ENCODE measurements around the gene CD151. TPM values are rescaled to one million over a fixed set of nuclear protein-coding genes. Genes with fewer than 3 reads are reported as not detected.

CD151 gene
- total RNA-seq, 1 donor from 2014 or later: 776 TPM

DNA sequence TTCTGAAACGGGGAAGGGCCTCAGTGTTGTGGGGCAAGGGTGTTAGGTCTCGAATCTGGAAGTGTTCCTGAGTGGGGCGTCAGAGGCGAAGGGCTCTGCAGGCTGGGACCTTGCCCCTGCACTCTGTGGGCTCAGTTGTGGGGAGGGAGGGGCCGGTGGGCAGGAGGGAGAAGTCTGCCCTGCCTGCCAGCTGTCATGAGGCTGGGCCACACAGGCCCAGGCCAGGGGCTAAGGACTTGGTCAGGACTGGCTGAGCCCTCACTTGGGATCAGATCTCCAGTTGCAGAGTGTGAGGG is 4.9 kb upstream of the CD151 start, which contains the start of gene CRACR2B:
Gene CRACR2B (plus strand): TSS at position 23 of the 296 bp plus-strand sequence. CDS start 689 bp downstream, outside the sequence.
- no peak for DNase-seq (ENCODE audit: low spot score)

DNA sequence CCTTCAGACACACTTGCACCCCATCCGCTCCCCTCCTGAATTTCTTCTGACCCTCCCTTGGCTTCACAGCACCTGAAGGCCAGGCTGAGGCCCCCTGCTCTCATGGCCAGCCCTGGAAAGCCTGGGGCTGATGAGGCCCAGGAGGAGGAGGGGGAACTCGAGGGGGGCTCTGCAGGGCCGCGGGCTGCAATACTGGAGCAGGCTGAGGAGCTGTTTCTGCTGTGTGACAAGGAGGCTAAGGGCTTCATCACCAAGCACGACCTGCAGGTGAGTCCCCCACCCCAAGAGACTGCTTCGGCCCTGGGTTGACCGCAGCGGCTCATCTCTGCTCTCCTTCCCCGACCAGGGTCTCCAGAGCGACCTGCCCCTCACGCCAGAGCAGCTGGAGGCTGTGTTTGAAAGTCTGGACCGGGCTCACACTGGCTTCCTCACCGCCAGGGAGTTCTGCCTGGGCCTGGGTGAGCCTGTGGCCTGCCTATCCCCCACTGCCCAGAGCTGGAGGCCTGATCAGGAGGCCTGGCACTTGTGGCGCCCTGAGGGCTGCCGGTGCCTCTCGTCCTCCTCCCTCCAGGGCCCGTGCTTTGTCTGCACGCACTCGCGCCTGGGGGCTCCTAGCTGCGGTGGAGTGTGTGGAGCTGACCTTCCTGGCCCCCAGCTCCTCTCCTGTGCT is 4.1 kb upstream of the CD151 start:
- DNase-seq (ENCODE audit: low spot score): no peak

DNA sequence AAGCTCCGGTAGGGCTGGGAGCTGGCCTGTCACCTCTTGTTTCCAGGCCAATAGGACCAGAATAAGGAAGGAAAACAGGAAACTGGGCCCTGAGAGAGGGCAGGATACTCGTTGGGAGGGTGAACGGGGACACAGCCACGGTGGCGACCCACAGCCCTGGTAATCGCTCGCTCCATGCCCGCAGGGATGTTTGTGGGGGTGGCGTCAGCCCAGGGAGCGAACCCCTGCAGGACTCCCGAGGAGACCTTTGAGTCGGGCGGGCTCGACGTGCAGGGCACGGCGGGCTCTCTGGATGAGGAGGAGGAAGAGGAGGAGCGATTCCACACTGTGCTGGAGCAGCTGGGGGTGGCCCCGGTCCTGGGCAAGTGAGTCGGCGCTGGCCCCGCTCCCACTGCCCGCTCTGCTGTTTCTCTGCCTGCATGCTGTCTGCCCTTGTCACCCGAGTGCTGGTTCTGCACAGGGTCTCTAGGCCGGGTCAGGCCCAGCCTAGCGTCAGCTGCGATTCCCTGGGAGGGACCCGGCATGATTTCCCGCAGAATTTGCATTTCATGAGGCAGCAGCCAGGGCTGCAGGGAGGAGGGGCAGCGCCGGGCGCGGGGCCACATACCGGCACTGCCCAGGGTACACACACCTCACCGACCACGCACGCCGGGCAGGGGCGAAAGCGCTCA is 3.4 kb upstream of the CD151 start:
- no peak for DNase-seq (ENCODE audit: low spot score)

DNA sequence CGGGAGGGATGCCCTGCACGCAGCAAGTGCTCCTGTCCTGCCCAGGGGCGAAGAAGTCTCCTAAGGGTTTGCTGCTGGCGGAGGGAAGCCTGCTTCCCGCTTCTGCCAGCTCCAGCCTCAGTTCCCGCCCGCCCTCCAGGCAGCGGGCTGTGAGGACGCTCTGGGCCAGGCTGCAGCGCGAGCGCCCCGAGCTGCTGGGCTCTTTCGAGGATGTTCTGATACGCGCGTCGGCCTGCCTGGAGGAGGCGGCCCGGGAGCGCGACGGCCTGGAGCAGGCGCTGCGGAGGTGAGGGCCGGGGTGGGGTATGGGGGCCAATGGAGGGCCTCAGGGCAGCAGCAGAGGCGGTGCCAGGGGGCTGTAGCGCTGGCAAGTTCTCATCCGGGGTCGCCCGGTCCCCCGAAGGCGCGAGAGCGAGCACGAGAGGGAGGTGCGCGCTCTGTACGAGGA is 2.9 kb upstream of the CD151 start:
- no peak for DNase-seq (ENCODE audit: low spot score)

DNA sequence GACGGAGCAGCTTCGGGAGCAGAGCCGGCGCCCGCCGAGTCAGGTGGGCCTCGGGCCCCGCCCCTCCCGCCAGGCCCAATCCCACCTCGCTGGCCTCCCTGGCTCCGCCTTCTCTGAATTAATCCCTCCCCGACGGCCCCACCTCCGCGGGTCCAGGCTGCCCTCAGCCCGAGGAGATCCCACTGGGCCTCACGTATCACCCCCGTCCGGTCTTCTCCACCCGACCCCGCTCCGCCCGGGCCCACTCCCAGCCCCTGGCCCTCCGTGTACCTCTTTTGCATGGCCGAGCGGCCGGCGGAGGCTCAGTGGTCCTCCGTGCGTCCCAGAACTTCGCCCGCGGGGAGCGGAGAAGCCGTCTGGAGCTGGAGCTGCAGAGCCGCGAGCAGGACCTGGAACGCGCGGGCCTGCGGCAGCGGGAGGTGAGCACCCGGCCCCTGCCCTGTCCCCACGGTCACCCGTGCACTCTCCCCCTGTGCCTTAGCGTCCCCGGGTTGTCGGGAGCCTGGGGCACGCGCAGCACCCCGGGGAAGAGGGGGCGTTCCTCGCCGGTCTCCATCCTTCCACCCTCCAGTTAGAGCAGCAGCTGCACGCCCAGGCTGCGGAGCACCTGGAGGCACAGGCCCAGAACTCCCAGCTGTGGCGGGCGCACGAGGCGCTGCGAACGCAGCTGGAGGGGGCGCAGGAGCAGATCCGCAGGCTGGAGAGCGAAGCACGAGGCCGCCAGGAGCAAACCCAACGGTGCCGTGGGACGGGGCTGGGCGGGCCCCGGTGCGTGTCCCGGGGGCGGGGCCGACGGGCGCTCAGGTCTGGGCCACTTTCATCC is 2.2 kb upstream of the CD151 start:
- DNase-seq (ENCODE audit: low spot score): no peak

DNA sequence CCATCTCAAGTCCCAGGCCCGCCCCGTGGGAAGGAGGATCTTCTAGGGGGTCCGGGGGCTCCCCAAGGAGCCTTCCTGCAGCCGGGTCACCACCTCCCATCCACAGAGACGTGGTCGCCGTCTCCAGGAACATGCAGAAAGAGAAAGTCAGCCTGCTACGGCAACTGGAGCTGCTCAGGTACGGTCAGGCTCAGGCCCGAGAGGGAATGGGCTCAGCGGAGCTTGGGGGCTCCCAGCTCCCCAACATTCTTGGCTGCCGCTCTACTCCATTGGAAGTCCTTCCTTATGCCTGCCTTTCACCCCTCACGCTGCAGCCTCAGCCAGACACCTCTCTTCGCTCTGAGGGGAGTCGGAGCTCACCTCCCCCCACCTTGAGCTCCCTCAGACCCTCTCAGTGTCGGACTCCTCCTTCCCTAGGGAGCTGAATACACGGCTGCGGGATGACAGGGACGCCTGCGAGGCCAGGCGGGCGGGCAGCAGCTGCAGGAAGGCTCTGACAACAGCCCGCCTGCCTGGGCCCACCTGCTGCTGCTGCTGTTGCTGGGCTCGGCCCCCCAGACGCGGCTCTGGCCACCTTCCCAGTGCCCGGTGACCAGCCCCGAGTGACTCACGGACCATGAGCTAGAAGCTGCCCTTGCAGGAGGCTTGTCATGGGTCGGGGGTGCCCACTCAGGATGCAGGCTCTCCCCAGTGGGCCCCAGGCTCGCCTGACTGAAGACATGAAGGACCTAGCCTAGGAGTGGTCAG is 1.5 kb upstream of the CD151 start:
- DNase-seq (ENCODE audit: low spot score): no peak

DNA sequence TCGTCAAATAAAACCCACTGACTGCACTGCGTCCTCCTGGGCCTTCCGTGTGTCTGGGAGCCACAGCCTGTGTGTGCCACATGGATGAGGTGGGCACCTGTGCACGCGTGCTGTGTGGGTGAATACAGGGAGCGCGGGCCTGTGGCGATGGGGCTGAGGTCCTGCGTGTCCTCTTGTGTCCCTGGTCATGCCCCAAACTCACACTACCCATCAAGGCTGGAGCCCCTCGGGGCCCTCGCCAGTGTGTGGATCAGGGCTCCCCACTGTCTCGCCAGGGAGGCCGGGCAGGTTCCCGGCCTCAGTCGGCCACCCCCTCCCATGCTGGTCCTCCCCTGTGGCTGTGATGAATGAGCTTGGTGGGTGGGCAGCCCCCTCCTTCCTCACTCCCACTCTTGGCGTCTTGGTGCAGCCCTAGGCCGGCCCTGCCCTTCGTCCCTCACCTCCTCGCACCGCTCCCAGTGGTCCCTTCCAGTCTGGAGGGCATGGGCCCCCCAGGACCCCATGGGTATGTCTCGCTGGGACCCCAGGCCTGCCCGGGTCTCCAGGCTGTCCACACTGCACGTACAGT is 707 bp upstream of the CD151 start:
- no peak for DNase-seq (ENCODE audit: low spot score)

DNA sequence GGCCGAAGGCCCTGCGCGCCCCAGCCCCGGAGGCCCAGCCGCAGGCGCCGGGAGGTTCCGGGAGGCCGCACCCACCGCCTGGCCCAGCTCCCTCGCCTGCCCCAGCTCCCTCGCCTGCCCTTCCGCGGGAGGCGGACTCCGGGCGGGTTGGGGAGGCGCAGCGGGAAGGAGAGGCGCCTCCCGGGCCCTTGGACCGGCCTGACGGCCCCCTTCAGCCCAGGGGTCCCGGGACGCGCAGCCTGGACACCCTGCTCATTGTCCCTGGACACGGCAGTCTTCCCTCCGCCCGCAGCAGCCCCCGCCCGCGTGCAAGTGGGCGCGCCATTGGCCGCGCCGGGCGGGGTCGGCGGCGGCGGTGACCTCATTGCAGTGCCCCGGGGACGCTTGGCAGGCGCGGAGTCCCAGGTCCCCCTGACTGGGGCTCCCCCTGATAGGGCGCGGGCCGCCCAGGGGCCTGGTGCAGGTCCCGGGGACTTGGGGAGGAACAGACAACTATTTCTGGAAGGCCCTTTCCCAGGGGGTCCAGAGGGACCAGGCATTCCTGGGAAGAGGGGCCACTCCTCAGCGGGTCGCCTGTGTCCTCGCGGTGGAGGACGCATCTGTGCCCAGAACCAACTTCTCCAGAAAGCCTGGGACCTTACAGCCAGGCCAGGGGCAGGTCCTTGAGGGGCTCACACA is 501 bp downstream of the CD151 start:
- DNase-seq (ENCODE audit: low spot score): no peak

DNA sequence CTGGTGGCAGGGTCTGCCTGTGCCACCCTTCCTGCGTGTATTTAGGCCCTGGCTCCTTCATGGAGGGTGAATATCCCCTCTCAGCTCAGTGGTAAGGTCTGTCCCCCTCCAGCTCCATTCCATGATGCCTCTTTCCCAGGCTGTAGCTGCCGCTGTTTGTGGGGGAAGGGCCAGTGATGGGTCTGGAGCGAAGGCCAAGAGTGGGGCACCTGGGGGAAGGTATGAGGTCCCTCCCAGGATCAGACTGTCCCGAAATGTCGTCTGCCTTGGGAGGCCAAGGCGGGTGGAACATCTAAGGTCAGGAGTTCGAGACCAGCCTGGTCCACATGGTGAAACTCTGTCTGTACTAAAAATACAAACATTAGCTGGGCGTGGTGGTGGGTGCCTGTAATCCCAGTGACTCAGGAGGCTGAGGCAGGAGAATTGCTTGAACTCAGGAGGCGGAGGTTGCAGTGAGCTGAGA is 1.1 kb downstream of the CD151 start:
- DNase-seq (ENCODE audit: low spot score): no peak

DNA sequence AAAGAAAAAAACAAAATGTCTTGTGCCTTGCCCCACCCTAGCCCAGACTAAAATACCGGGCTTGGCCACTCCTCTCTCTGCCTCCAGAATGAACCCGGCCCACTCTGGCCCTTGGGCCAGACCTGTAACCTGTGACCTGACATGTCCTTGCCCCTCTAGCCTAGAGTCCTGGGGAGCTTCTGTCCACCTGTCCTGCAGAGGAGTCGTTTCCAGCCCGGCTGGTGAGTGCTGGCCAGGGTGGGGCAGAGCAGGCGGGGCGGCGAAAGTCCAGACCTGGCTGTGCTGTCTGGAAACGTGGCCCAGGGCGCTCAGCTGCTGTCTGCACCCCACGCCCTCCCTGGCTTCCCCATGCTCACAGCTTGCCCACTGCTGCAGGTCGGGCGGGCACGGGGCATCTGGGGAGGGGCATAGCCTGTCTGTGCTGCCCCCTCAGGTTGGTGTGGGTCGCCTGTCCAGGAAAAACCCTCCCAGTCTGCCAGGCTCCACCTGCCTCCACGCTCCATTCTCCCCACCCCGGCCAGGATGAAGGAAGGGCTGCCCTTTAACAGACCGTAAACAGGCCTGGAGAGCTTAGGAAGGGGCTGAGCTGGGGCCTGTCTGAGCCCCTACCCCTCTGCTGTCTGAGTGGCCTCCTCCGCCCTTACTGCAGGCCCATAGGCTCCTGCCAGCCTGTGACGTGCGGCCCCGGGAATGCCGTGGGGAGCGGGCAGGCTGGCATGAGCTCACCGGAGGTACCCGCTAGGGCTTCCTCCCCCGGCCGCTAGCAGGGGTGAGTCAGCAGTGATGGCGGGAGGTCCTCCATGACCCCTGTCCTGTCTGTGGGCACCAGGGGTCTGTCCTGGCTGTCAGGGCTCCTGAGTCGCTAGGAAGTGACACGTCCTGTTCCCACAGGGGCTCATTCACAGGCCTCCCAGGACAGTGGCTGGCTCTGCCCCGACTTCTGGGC is 1.9 kb downstream of the CD151 start:
- DNase-seq (ENCODE audit: low spot score): no peak

DNA sequence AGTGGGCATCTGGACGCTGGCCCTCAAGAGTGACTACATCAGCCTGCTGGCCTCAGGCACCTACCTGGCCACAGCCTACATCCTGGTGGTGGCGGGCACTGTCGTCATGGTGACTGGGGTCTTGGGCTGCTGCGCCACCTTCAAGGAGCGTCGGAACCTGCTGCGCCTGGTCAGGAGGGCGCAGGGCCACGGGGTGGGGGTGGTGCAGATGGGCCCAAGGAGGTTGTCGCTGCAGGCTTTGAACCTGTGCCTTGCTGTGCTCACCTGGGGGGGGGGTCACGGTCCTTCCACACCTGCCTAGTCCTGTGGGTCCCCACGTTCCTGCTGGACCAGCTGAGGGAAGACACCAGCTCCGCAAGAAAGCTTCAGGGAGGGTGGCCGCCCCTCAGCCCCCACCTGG is 3.5 kb downstream of the CD151 start:
- DNase-seq (ENCODE audit: low spot score): no peak

DNA sequence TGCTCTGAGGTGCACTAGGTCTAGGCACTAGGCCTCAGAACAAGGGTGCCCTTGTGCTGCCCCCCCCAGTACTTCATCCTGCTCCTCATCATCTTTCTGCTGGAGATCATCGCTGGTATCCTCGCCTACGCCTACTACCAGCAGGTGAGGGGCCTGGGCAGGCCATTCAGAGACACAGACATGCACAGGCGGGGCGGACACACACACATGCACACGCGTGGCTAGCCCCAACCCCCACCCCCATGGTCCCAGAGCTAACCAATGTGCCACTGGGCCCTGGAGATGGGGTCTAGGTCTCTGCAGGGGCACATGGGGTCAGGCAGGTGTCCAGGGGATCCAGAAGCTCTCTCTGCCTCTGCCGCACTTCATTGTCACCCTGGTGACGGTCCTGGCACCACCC is 3.9 kb downstream of the CD151 start:
- no peak for DNase-seq (ENCODE audit: low spot score)

DNA sequence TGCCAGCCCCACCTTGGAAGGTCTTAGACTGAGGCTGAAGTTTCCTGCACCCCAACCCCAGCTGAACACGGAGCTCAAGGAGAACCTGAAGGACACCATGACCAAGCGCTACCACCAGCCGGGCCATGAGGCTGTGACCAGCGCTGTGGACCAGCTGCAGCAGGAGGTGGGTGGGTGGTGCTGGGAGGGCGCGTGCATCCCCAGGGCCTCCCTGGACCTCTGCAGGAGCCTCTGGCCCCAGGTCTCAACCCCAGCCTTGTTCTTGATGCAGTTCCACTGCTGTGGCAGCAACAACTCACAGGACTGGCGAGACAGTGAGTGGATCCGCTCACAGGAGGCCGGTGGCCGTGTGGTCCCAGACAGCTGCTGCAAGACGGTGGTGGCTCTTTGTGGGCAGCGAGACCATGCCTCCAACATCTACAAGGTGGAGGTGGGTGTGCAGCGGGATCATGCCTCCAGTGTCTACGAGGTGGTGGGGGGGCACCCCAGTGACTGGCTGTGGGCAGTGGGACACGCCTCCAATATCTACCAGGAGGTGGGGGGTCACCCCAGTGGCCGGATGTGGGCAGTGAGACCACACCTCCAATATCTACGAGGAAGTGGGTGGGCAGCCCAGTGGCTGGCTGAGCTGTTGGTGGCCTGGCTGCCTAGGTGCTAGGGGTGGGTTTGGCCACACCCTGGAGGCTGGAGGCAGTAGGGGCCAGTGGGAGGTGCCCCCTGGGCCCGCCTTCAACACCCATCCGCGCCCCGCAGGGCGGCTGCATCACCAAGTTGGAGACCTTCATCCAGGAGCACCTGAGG is 4.6 kb downstream of the CD151 start:
- DNase-seq (ENCODE audit: low spot score): no peak

DNA sequence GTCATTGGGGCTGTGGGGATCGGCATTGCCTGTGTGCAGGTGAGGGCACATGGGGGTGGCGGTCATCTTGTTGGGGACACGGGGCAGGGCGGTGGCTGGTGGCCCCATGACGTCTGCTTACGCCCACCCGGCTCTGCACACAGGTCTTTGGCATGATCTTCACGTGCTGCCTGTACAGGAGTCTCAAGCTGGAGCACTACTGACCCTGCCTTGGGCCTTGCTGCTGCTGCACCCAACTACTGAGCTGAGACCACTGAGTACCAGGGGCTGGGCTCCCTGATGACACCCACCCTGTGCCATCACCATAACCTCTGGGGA is 5.2 kb downstream of the CD151 start:
- no peak for DNase-seq (ENCODE audit: low spot score)

DNA sequence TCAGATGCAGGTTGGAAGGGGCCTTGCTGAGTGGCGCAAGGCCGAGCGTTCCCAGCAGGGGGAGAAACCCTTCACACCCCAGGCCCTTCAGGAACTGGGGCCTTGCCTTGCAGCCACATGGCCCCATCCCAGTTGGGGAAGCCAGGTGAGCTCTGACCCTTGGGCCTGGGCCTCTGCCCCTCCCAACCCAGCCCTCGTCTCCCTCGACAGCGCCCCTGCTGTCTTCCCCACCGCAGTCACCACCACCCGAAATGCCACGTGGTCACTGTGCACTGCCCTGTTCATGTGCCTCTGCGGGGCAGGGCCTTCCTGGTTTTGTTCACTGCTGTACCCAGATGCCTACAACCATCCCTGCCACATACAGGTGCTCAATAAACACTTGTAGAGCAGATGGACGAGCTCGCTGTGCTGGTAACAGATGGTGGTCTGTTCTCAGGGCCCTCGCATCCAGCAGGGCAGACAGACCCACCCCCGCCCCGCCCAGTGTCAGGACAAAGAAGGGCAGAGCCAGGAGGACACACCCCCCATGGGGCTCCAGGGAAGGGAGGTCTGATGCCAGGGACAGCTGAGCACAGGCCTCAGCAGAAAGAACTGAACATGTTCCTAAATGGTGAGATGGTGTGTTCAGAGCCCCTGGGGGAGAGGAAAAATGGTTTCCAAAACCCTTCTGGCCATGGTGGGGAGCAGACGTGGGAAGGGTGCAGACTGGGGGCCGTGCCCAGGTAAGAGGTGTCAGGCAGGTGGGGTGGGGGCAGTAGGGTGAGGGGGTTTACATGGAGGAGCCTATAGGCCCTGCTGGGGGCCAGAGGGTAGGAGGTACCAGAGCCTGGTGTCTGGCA is 5.9 kb downstream of the CD151 start:
- no peak for DNase-seq (ENCODE audit: low spot score)

DNA sequence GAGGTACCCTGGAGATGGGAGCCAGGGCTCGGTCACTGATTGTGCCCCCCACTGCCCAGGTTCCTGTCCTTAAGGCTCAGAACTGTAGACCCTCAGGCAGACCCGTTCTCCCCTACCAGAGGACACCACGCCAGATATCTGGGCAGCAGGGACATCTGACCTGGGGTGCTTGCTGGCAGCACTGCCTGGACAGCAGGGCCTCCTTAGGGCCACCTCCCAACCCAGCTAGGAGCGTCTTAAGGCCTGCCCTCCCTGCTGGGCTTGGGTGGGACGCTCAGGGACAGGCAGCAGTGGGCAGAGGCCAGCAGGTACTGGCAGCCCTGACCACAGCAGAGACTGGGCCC is 6.5 kb downstream of the CD151 start:
- no peak for DNase-seq (ENCODE audit: low spot score)

DNA sequence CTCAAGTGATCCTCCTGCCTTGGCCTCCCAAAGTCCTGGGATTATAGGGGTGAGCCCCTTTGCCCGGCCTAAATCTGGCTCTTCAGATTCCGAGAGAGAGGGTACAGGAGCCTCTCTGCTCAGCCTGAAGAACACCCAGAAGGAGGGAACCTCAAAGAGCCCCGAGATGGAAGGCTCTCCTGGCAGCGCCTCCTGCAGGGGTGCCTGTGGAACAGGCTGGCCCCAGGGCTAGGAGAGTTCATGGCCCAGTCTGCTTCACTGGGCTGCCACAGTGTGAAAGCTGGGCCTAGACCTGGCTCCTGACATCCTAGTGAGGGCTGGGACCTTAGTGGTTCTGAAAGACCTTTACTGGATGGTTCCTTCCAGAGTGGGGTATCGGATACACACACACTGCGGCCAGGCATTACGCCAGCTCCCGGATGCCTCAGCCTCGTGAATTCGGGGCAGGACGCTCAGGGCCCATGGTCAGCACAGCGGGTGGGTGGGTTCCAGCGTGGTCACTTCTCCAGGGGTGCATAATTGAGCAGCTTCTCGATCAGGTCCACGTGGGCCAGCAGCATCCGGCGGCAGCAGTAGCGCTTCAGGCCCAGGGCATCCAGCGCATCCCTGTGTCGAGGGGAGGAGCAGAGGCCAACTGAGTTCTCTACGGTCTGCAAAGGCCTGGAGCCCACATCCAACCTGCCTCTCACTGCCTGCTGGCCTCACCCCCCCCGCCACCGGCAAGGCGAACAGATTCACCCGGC is 7.3 kb downstream of the CD151 start:
- DNase-seq (ENCODE audit: low spot score): no peak
